IPS-NIHi7 (cell line): ENCODE data around the gene CREB3L2.

Experiments used
- DNase-seq: peaks from one replicate; pipeline ENCODE4 v3.0.0; 2012; ENCODE audit warnings: mixed read lengths; ENCODE audit errors: extremely low spot score

Gene CREB3L2

DNA sequence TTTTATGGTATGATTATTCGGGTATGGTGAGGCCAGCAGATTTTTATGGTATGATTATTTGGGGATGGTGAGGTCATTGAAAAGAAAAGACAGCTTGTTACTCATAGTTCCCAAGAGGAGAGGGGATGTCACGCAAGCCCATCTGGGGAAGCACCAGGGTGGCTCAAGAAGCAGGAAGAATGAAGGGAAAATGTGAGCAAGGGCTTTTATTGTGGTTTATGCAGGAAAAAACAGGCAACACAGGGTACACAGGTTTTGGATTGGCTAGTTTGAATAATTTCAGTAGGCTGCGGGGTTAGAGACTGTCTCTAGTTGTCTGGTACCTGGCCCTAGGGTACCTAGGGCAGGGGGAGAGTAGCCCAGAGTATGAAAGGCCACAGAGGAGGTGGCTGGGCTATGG is 128.4 kb downstream of the CREB3L2 start:
- no peak for DNase-seq

DNA sequence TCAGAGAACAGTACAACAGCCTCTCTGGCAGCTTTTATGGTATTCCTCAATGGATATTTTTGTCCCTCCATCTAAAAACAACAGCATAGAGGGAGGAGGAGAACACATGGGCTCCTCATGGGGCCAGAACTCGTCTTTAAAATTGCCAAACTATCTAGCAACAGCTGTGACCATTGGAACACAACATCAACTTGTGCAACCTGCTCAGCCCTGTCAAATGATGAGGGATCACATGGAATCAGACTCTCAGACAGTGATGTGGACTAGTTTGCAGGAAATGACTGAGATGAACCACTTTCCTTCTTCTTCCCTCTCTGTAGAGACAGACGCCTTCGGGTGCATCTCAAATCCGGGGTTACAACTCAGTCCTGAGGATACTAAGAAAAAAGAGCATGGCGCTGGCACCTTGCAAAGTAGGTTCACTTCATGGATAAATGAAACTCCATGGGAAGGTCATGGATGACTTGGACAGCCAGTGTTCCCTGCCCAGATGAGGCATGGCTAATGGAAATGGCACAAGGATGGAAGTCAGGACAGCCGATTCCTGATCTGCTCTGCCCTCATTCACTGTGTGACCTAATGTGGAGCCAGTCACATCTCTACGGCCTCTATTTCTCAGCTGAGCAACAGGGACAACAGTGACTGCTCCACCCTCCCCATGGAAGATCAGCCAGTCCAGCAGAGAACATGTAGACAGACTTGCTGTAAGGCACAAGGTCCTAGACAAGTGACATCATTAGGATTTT is 130.5 kb downstream of the CREB3L2 start:
- no peak for DNase-seq

DNA sequence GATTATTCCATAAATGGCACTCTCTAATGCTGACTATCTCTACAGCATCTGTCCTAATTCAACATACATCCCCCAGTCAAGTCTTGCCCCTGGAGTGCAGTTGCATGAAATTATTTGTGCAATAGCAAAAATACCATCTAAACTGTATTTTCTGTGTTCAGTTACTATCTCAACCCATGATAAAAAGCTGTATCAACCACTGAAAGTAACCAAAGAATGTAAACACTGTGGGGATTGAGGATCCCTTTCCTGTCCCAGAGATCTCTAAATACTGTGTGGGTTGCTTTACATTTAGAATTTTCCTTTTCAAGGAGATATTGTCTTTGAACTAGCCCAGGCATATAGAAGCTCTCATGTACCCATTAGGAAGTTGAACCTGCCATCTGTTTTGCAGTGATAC is 131.2 kb downstream of the CREB3L2 start:
- no peak for DNase-seq

DNA sequence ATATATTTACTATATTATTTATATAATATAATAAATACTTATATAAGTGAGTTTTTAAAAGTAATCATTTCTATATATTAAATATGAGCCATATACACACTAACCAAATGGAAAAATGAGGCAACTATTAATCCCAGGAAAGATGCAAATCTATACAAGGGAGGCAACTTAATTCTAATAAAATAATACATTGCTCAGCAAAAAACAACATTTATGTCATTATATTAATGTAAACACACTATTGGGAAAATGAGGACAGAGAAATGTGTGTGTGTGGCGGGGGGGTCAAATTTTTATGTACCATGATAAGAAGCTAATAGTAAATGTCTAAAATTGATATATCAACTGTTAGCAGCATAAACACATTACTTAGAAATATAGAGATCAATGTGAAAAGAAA is 131.8 kb downstream of the CREB3L2 start:
- DNase-seq, result no peak

DNA sequence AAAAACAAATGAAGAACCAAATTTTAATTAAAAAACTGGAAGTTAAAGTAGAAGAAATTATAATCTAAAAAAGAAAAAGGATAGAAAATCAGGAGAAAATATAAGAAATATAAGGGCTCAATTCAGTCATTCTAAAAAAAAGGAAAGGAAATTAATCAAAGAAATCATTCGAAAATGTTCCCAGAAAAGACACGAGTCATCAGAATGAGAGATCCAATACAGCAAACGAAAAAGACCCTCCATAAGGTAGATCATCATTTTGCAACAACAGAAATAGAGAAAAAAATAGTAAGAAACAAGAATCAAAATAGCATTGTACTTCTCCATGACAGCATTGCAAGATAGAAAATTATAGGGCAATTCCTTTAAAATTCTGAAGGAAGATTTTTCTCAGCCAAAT is 132.6 kb downstream of the CREB3L2 start:
- DNase-seq, result no peak

DNA sequence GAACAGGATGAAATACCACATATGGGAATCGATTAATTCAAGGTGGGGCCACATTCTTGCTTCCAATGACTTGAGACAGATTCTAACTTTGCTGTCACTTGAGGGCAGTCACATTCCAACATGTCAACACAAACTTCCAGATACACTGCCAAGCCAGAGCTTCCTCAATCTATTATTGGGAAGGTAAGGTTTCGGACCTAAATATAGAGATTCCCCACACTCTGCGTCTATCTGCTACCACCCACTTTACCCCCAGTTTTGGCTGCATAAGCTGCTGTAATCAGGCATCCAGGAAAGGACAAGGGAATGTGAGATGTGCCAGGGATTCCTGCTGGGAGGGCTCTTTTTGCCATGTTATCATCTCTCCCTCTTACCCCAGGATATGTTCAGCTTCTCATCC is 134.6 kb downstream of the CREB3L2 start:
- no peak for DNase-seq

DNA sequence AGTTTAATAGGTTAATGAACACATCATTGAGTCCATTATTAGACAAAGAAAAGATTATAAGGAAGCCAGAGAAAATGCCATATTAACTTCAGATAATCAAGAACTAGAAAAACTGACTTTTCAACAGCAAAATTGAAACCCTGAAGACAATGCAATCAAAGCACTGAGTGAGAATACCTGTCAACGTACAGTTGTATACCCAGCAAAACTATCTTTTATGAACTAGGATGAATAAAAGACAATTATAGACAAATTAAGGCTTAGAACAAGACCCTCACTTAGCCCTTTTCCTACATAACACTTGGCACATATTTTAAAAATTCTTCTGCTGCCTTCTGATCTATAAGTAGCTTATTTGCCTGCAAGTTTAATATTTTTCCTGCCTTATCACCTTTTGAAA is 136.1 kb downstream of the CREB3L2 start:
- DNase-seq, result no peak

DNA sequence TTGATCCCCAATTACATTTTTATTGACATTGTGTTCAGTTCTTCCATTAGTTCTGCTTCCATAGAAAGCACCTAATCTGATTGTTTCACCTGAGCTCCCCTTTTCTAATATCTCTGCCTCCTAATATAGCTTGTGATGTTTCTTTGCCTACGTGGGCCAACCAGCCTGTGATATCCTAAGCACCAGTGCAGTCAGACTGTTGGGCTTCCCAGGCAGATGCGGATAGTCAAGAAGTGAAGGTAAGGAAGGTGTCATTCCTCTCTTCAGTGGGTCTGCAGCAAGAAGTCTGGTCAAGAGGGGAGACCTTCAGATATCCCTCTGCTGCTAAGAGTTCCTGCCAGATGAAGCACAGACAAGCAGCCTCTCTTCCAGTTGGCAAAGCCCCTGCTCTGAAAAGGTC is 138.9 kb downstream of the CREB3L2 start:
- no peak for DNase-seq

DNA sequence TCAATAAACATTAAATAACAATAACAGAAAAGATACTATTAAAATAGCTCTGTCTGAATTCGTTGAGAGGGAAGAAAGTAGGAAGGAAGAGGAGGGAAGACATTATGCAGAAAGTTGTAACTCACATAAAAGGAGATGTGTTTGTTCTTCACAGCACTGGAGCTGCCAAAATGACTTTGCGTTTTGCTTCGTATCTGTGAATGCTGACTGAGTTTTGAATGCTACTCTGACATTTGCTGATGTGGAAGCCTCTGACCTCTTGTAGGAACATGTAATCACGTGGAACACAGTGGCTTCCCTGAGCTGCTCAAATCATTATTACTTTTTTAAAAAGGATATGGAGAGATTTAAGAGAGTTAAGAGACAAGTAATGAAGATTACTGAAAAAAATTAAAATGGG is 139.5 kb downstream of the CREB3L2 start:
- DNase-seq, result no peak

DNA sequence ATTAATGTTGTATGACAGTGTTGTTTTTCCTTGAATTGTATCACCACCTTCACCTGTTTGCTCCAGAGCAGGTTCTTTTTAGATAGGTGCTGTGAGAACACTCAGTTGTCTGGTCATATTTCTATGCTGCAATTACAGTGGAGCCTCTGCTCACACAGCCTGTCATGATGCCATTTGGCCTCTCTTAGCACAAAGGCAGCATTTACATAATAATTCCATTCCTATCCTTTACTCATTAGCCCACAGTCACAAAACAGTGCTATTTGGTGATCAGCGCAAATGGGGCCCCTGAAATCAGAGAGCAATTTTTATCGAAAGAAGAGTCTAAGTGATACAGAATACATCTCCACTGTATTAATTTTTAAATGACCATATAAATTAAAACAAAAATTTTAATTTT is 141.3 kb downstream of the CREB3L2 start:
- DNase-seq, result no peak

DNA sequence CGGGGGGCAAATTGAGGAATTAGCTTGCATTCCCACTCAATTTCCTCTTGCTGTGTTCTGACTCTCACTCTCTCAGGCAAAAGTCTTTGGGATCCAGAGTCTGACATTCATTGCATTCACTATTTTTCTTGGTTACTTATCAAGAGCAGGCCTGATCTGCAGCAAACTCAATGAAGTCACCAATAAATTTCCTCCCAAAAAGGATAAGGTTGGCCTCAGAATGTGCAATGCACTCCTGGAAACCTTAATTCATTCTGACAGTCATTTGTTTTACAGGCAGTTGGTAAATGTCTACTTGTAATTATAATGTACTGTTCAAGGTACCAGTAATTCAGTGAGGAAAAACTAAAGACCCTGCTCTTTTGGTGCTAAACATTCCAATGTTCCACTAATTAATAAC is 148.8 kb downstream of the CREB3L2 start:
- no peak for DNase-seq

DNA sequence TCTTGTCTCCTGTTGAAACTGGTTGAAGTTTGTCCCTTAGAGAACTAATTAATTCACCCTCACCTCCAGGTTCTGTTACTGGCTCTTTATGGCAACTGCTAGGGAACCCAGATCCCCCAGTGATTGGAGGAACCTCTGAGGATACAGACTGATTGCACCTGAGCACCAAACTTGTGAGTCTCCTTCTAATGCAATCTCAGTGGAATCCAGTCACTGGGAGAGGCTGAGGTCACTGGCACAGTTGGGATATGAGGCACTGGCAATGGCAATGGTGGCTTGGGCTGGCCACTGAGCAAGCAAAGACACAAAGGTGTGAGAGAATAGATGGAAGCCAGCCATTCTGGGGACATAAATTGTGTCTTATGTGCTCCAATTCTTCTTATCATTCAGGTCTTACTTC is 149.8 kb downstream of the CREB3L2 start:
- no peak for DNase-seq

DNA sequence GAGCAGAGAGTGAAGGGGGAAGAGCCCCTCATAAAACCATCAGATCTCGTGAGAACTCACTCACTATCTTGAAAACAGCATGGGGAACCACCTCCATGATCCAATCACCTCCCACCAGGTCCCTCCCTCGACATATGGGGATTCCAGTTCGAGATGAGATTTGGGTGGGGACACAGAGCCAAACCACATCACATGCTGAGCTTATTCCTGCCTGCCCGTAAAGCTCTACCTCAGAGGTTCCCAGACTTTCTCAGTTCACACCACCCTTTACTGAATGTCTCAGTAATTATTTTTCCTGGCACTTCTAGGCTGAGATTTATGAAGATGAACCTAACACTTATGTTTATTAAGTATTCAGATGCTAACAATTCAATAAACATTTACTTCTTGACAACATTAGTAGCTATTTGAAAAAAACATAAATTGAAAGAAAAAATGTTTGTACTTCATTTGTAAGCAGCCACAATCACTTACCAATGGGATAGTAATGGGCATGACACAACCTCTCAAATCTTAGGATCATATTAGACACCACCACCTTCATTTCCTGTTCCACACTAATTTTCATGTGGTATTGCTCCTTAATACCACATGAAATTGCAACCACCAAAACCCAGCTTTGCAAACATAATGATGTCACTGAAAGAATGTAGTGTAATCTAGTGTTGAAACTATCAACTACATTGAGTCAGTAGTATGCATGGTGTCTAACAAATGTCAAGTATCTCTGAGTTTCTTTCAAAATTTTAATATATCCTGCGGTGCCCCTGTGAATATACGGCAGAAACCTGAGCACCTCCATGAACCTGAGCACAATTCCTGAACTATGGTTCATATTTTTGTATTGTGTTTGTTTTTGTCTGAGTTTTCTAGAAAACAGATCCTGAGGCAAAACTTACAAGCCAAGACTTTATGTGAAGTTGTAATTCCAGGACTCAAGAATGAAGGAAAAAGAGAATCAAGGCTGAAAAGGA is 150.6 kb downstream of the CREB3L2 start:
- no peak for DNase-seq

DNA sequence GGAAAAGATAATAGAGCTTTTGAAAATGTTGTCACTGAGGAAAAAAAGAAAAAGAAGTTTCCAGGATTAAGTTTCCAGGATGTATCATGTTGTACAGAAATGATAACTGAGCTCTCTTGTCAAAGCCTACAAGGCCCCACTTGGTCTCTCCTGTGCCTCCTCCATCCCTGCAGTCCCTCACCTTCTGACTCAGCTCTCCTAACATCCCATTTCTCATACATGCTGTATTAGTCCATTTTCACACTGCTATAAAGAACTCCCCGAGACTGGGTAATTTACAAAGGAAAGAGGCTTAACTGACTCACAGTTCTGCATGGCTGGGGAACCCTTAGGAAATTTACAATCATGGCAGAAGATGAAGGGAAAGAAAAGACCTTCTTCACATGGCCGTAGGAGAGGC is 151.3 kb downstream of the CREB3L2 start:
- no peak for DNase-seq

DNA sequence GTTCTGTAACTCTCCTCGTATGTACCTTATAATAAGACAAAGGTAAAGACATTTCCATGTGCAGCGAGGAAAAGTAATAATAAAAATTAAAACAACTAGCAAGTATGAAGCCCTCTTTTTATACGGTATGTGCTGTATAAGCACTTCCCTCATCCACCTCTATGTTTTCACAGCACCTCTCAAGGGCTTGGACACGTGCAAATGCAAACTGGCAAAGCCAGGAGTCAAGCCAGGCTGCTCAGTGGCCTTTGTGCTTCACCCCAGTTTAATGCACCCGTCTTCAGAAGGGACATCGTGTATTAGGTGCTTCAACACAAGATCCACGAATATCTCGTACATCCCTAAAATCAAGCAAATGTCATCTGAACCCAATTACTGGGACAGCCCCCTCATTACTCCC is 153.8 kb downstream of the CREB3L2 start:
- DNase-seq, result no peak

DNA sequence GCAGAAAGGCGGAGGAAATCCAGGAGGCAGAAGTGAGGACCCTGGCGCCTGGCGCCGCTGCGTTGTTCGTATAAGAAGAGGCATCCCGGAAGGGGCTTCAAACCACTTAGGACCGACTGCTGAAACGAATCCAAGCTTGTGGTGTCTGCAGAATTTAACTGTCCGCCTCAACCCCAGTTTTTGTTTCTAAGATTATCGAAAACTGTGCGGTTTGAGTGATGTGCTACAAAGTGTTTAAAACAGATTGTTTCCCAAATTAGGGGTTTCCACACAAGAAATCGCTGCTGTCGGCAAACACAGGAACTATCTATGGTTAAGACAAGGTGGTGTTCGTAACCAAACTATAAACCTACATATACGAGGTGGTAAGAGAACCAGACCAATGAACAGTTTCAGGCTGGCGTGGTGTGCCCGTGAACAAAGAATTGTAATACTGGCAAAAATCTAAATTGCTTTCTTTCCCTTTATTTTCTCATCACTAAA is 154.3 kb downstream of the CREB3L2 start:
- peak; percentile 31 for DNase-seq

DNA sequence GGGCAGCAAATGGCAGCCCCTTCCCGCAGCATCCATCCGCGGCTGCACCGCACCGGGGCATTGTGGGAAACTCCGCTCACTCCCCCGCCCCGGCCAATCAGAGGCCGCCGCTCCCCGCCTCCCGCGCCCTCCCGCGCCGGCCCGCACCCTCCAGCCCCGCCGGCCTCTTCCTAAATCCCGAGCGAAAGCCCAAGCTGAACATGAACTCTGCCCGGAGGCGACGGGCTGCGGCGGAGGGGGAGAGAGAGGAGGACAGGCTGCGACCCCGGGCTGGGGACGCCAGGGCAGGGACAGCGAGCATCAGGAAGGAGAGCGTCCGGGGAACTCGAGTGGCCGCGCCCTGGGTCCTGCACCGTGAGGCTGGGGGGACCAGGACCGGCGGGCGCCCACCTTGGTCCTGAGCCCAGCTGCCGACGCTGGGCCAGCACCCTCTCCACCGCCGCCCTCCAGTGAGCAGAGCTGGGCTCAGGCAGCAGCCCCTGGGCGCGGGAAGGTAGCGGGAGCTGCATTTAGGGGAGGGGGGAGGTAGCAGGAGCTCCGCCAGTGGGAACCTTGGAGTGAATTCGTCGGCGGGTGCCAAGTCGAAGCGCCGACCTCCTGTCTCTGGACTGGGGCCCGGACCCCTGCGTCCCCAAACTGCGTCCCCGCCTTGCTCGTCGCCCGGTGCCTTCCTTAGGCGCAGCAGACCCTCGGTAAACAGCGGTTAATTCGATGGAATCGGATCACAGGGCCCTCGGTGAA is 154.9 kb downstream of the CREB3L2 start, which contains the start of gene DGKI:
Gene DGKI (minus strand): TSS at position 148 of the 741 bp plus-strand sequence.
- DNase-seq, result peak; percentile 62

DNA sequence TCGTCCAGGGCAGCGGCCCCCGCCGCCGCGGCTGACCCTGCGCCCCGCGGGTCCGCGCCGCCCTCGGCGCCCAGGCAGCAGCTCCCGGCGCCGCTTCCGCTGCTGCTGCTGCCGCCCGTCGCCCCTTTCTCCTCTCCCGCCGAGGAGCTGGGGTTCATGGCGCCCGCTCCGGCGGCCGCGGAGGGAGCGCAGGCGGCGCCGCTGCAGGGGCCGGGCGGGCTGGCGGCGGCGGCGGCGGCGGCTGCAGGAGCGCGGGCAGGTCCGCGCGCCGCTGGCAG is 155.4 kb downstream of the CREB3L2 start:
- no peak for DNase-seq

DNA sequence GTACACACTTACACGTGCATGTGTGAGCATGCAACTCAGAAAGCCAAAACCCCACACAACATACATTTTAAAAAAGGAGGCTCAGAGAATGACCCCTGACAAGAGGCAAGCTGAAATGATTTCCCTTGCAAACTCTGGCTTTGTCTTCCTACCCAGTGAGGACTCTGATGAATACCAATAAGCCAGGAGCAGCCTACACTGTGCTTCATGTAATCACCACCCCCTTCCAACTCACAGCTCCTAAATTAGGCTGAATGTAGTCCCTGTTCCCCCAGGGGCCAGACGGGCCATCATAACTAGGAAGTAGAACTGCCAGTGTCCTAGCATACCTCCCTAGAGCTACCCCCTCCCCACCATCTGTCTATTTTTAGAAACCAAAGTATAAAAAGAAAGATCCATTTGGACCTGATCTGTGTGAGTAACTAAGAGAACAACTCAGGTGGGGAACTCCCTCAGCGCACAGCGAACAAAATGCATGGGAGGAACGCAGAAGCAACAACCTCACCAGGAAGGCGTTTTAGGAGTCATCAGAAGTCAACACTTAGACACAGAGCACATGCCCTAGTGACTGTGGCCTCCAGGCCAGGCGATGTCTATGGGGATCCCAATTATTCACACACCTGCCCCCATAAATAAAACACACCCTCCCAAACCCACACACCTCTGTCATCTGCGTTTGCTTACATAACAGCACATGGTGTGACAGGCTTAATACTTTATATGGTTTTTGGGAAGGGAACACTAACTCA is 157.0 kb downstream of the CREB3L2 start:
- DNase-seq, result peak; percentile 24

DNA sequence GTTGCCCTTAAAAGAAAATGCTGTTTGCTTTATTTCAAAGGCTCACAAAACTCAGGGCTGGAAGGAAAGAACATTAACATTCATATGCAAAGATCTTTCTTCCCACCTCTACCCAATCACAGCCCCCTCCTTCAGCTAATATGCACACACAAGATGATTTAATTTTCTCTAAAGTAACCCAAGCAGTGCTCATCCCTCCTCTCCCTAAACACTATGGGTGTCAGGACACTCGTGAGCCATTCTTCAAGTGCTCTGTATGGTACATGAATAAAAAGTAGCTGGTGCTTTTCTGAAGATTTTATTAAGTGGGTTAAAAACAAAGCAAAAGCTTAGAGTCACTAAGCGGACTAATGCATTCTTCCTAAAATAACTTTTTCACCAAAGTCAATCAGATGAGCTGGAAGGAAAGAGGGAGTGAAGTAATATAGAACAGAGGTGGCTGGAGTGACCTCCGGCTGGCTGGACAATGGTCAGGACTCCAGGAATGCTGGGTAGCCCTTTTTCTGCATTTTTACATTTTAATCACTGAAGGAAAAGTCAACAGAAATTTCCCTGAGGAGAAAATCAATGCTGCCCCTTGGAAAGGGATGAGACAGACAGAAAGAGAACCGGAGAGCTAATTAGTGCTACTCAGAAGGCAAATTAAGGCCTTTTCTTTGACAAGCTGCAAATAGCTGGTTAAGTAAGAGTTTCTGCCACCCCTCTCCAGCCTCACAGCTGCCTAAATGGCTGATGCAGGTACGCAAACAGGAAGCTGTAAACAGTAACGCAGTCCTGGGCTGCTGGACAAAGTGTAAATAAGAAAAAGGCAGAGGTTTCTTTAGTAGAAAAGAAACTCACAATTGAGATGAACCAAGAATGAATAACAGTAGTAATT is 161.7 kb downstream of the CREB3L2 start:
- DNase-seq, result peak; percentile 40
